Effector memory CD4-positive, alpha-beta T cell (primary cell): ENCODE data around the gene YPEL5.

Experiments used
- DNase-seq, 3 donors: peaks; one replicate each; pipeline ENCODE4 v3.0.0-alpha.2; 2020
- H3K27ac ChIP-seq: 2 replicates; pipeline ENCODE4 v1.7.0; 2013; ENCODE audit warnings: mild to moderate bottlenecking, low read length, moderate library complexity; ENCODE audit not compliant: insufficient read depth, poor library complexity, severe bottlenecking
- H3K27me3 ChIP-seq: replicated peaks from 2 replicates; pipeline ENCODE4 v1.7.0; 2013; ENCODE audit warnings: mild to moderate bottlenecking, low read length; ENCODE audit not compliant: insufficient read depth, control insufficient read depth, poor library complexity, severe bottlenecking
- H3K36me3 ChIP-seq: 2 replicates; pipeline ENCODE4 v1.7.0; 2013; ENCODE audit warnings: mild to moderate bottlenecking, low read length, moderate library complexity; ENCODE audit not compliant: control insufficient read depth, insufficient read depth
- H3K4me1 ChIP-seq: 2 replicates; pipeline ENCODE4 v1.7.0; 2013; ENCODE audit warnings: low read length, mild to moderate bottlenecking; ENCODE audit not compliant: control insufficient read depth, insufficient read depth, poor library complexity, severe bottlenecking
- H3K4me3 ChIP-seq: 2 replicates; pipeline ENCODE4 v1.7.0; 2013; ENCODE audit warnings: low read length, low read depth, mild to moderate bottlenecking; ENCODE audit not compliant: insufficient read depth, poor library complexity, severe bottlenecking
- H3K9me3 ChIP-seq: 2 replicates; pipeline ENCODE4 v1.7.0; 2013; ENCODE audit warnings: mild to moderate bottlenecking, low read length, moderate library complexity; ENCODE audit not compliant: control insufficient read depth

The YPEL5 gene

GRCh38 chr2:30149513-30149912, 2.7 kb downstream of the YPEL5 start:
- H3K4me3 ChIP-seq, result no peak overlapping the region
- no peak for DNase-seq

GRCh38 chr2:30149976-30150375, 3.2 kb downstream of the YPEL5 start:
- no peak overlapping the region for H3K4me3 ChIP-seq
- H3K27ac ChIP-seq, result no peak overlapping the region
- no peak for DNase-seq
- no peaks in the 10 kb centered on the region for H3K27me3 ChIP-seq
- peaks cover 26% of the 10 kb centered on the region for H3K36me3 ChIP-seq
- H3K4me1 ChIP-seq, result peaks cover 28% of the 10 kb centered on the region
- H3K9me3 ChIP-seq, result no peaks in the 10 kb centered on the region

More at GRCh38 chr2:30149513-30149912, 2.7 kb downstream of the YPEL5 start:
- Histone ChIP-seq H3K36me3 (peaks cover 26% of the 10 kb centered on the region), H3K27ac (no peak overlapping the region), H3K27me3 (no peaks in the 10 kb centered on the region), H3K4me1 (peaks cover 28% of the 10 kb centered on the region), H3K9me3 (no peaks in the 10 kb centered on the region)

GRCh38 chr2:30150786-30151185, 4.0 kb downstream of the YPEL5 start:
- no peak for DNase-seq
- Histone ChIP-seq H3K27ac (no peak overlapping the region), H3K27me3 (no peaks in the 10 kb centered on the region), H3K36me3 (peaks cover 34% of the 10 kb centered on the region), H3K4me1 (peaks cover 23% of the 10 kb centered on the region), H3K4me3 (no peak overlapping the region), H3K9me3 (no peaks in the 10 kb centered on the region)

GRCh38 chr2:30152385-30152784, 5.6 kb downstream of the YPEL5 start:
- Histone ChIP-seq H3K9me3 (no peaks in the 10 kb centered on the region), H3K4me1 (peaks cover 21% of the 10 kb centered on the region), H3K4me3 (no peak overlapping the region), H3K27ac (no peak overlapping the region), H3K36me3 (peaks cover 48% of the 10 kb centered on the region), H3K27me3 (no peaks in the 10 kb centered on the region)
- DNase-seq, result no peak

GRCh38 chr2:30155202-30155601, 8.4 kb downstream of the YPEL5 start:
- no peaks in the 10 kb centered on the region for H3K9me3 ChIP-seq
- H3K4me1 ChIP-seq, result peaks cover 5% of the 10 kb centered on the region
- no peak for DNase-seq
- H3K4me3 ChIP-seq, result no peak overlapping the region
- no peaks in the 10 kb centered on the region for H3K27me3 ChIP-seq
- H3K36me3 ChIP-seq, result peaks cover 63% of the 10 kb centered on the region
- no peak overlapping the region for H3K27ac ChIP-seq

- no peak overlapping the region for H3K4me3 ChIP-seq
- H3K27ac ChIP-seq, result no peak overlapping the region
- peaks cover 5% of the 10 kb centered on the region for H3K4me1 ChIP-seq
- DNase-seq, result no peak
- peaks cover 71% of the 10 kb centered on the region for H3K36me3 ChIP-seq
- no peaks in the 10 kb centered on the region for H3K27me3 ChIP-seq
- no peaks in the 10 kb centered on the region for H3K9me3 ChIP-seq
Observed at GRCh38 chr2:30155889-30156658, 9.3 kb downstream of the YPEL5 start.

GRCh38 chr2:30157616-30158015, 10.8 kb downstream of the YPEL5 start:
- Histone ChIP-seq H3K4me1 (peaks cover 5% of the 10 kb centered on the region), H3K27ac (no peak overlapping the region), H3K4me3 (no peak overlapping the region), H3K27me3 (no peaks in the 10 kb centered on the region), H3K36me3 (peaks cover 75% of the 10 kb centered on the region), H3K9me3 (no peaks in the 10 kb centered on the region)
- DNase-seq, result no peak

GRCh38 chr2:30159766-30160165, 13.0 kb downstream of the YPEL5 start:
- Histone ChIP-seq H3K36me3 (peaks cover 65% of the 10 kb centered on the region), H3K27me3 (no peaks in the 10 kb centered on the region), H3K4me1 (no peaks in the 10 kb centered on the region), H3K4me3 (no peak overlapping the region), H3K27ac (no peak overlapping the region), H3K9me3 (no peaks in the 10 kb centered on the region)
- no peak for DNase-seq

GRCh38 chr2:30161929-30162706, 15.3 kb downstream of the YPEL5 start:
- Histone ChIP-seq H3K27me3 (no peaks in the 10 kb centered on the region), H3K4me3 (no peak overlapping the region), H3K9me3 (no peaks in the 10 kb centered on the region), H3K27ac (no peak overlapping the region), H3K4me1 (no peaks in the 10 kb centered on the region), H3K36me3 (peaks cover 46% of the 10 kb centered on the region)
- DNase-seq, result no peak

GRCh38 chr2:30162806-30163205, 16.0 kb downstream of the YPEL5 start:
- H3K27me3 ChIP-seq, result no peaks in the 10 kb centered on the region

More at GRCh38 chr2:30162806-30163205, 16.0 kb downstream of the YPEL5 start:
- no peaks in the 10 kb centered on the region for H3K9me3 ChIP-seq
- DNase-seq, result no peak
- no peak overlapping the region for H3K27ac ChIP-seq
- no peaks in the 10 kb centered on the region for H3K4me1 ChIP-seq
- H3K36me3 ChIP-seq, result peaks cover 39% of the 10 kb centered on the region
- H3K4me3 ChIP-seq, result no peak overlapping the region
